Duodenal mucosa (tissue), 2 donors: ENCODE measurements around the gene ZDHHC19.

Experiments used
- H3K27ac ChIP-seq: one replicate; pipeline ENCODE4 v1.7.0; 2013; ENCODE audit warnings: low read depth, low read length
- H3K27me3 ChIP-seq, 2 donors: one replicate each; pipeline ENCODE4 v1.7.0; 2013; ENCODE audit warnings: low read length in 2 of 2, control low read depth in 1 of 2; ENCODE audit not compliant: insufficient read depth in 2 of 2, control insufficient read depth in 1 of 2
- H3K36me3 ChIP-seq, 2 donors: one replicate each; pipeline ENCODE4 v1.7.0; 2013; ENCODE audit warnings: low read length in 2 of 2, control low read depth in 1 of 2; ENCODE audit not compliant: insufficient read depth in 2 of 2, control insufficient read depth in 1 of 2
- H3K4me1 ChIP-seq, 2 donors: one replicate each; pipeline ENCODE4 v1.7.0; 2013; ENCODE audit warnings: low read length in 2 of 2, control low read depth in 1 of 2; ENCODE audit not compliant: insufficient read depth in 2 of 2, control insufficient read depth in 1 of 2
- H3K4me3 ChIP-seq, 2 donors: one replicate each; pipeline ENCODE4 v1.7.0; 2013; ENCODE audit warnings: low read length in 2 of 2, low read depth in 1 of 2
- H3K9ac ChIP-seq, 2 donors: one replicate each; pipeline ENCODE4 v1.7.0; 2013; ENCODE audit warnings: low read length in 2 of 2, low read depth in 1 of 2
- H3K9me3 ChIP-seq, 2 donors: one replicate each; pipeline ENCODE4 v1.7.0; 2013; ENCODE audit warnings: low read length in 2 of 2, control low read depth in 1 of 2; ENCODE audit not compliant: control insufficient read depth in 1 of 2

Gene ZDHHC19

DNA sequence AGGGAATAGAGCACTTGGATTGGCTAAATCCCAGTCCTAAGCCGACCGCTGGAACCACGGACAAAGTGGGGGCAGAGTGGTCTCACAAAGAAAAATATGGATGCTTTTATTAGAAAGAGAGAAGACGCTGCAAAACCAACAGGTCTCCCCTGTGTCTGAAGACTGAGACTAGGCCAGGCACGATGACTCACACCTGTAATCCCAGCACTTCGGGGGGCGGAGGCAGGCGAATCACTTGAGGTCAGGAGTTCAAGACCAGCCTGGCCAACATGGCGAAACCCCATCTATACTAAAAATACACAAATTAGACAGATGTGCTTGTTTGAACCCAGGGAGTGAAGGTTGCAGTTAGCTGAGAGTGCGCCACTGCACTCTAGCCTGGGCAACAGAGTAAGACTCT, 61.8 kb downstream of the ZDHHC19 start:
- Histone ChIP-seq H3K9me3 (peaks cover 0 to 4% of the 10 kb centered on the region in 2 donors), H3K27ac (no peak overlapping the region), H3K9ac (no peak overlapping the region), H3K27me3 (no peaks in the 10 kb centered on the region), H3K4me3 (no peak overlapping the region), H3K36me3 (no peaks in the 10 kb centered on the region), H3K4me1 (no peaks in the 10 kb centered on the region)
